SJCRH30 (cell line): Measurements from ENCODE around the gene PAK1IP1. TPM values are rescaled to one million over a fixed set of nuclear protein-coding genes. Genes with fewer than 3 reads are reported as not detected.
"Not testable (repeated sequence)": the region's sequence is repeated elsewhere in the genome, so short reads cannot be mapped to it uniquely, and the experiment has no call there.

Experiments used
- DNase-seq, 2 experiments: peaks; one replicate each; pipeline ENCODE4 v3.0.0-alpha.2; 2015 to 2020
- H3K27ac ChIP-seq: fragments of 250-450 bp; sonication (Bioruptor Pico); 2 replicates; pipeline ENCODE4 v1.5.1; 2020; ENCODE audit warnings: mild to moderate bottlenecking, moderate library complexity
- H3K27me3 ChIP-seq: fragments of 250-450 bp; sonication (Bioruptor Pico); 2 replicates; pipeline ENCODE4 v1.5.1; 2020; ENCODE audit warnings: mild to moderate bottlenecking, moderate library complexity
- H3K36me3 ChIP-seq: fragments of 250-450 bp; sonication (Bioruptor Pico); 2 replicates; pipeline ENCODE4 v1.5.1; 2020; ENCODE audit warnings: mild to moderate bottlenecking, moderate library complexity
- H3K4me1 ChIP-seq: fragments of 250-450 bp; sonication (Bioruptor Pico); 2 replicates; pipeline ENCODE4 v1.5.1; 2020; ENCODE audit warnings: mild to moderate bottlenecking, moderate library complexity
- H3K4me3 ChIP-seq: fragments of 250-450 bp; sonication (Bioruptor Pico); 2 replicates; pipeline ENCODE4 v1.5.1; 2020; ENCODE audit warnings: mild to moderate bottlenecking, moderate library complexity
- H3K9me3 ChIP-seq: fragments of 250-450 bp; sonication (Bioruptor Pico); replicated peaks from 2 replicates; pipeline ENCODE4 v1.5.1; 2020; ENCODE audit warnings: mild to moderate bottlenecking, moderate library complexity
- total RNA-seq: library from RNA; depleted of rRNA; stranded (reverse); fragments of >200 nt; shearing (Covaris generic); gene quantifications from 2 replicates; pipeline ENCODE4 v1.2.3, GENCODE V29; 2014; rRNA removed

The PAK1IP1 gene, protein sequence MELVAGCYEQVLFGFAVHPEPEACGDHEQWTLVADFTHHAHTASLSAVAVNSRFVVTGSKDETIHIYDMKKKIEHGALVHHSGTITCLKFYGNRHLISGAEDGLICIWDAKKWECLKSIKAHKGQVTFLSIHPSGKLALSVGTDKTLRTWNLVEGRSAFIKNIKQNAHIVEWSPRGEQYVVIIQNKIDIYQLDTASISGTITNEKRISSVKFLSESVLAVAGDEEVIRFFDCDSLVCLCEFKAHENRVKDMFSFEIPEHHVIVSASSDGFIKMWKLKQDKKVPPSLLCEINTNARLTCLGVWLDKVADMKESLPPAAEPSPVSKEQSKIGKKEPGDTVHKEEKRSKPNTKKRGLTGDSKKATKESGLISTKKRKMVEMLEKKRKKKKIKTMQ
- total RNA-seq, result 23.3 and 25.5 TPM in 2 replicates

DNA sequence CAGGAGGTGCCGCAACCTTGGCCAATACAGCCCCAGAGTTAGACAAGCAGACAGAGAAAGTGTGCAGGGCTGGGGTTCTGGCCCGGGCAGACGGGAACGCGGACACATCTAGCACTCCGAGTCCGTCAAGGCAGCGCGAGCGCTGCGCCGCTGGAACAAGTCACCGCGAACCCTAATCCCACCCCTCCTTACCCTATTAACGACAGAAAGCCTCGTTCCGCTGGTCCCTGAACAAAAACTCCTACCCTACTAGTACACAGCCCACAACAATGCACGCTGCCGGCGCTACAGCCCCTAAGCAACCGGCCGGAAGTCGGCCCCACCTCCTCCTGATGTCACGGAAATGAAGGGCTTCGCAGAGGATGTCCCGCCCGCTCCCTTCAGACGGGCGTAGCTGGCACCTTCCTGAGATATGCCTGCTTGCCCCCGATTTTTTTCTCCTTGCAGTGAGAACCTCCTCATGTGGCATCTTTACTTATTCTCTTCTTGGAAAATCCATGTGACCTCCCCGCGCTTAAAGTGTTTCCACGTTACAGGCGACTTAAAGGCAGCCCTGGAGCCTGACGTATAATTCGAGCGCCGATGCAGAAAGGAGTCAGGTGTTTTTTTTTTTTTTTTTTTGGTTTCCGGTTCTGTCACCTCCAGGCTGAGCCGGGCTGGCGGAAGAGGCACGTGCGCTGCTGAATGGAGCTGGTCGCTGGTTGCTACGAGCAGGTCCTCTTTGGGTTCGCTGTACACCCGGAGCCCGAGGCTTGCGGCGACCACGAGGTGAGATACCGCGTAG is at the start of gene PAK1IP1, which contains the start of gene C6orf52:
PAK1IP1 (plus strand) TSS at position 671 of the 784 bp plus-strand sequence; CDS start at position 685, 14 bp downstream.
C6orf52 (minus strand) TSS at position 315 of the 784 bp plus-strand sequence. CDS start 7,066 bp downstream, outside the sequence.
- Histone ChIP-seq H3K27me3 (no peaks in the 10 kb centered on the region), H3K4me1 (no peaks in the 10 kb centered on the region), H3K36me3 (no peaks in the 10 kb centered on the region), H3K4me3 (peak within 1 kb of the TSS; percentile 94), H3K9me3 (no peaks in the 10 kb centered on the region), H3K27ac (peak within 1 kb of the TSS; percentile 96)
- peak; percentile 85 to 90 for DNase-seq

DNA sequence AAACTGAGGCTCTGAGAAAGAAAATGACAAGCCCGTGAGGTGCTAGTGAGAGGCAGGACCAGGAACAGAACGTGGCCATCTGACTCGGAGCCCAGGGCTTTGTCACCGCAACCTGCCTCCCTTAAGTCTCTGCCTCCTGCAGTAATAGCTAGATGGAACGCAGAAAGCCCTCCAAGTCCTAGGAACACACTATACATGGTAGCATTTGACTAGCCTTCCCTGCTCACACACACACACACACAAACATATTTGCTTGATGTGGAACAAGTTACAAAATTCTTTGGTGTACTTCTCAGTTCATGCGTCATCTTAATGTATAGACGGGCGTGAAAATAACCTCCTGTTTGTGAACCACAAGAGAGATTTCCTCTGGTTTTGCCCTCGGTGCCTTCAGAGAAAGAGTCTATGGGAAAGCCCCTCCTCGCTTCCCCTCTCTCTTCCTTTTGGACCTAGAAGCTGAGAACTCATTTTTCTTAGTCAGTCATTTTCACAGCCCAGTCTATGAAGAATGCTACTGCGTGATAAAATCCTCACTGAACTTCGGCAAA is 39.2 kb upstream of the PAK1IP1 start:
- 0 out of 2 replicates have a peak, but pooled peaks cover 2% of the 10 kb centered on the region for H3K4me1 ChIP-seq
- no peak overlapping the region for H3K4me3 ChIP-seq
- H3K27ac ChIP-seq, result no peak overlapping the region
- H3K27me3 ChIP-seq, result no peaks in the 10 kb centered on the region
- DNase-seq, result no peak
- no peaks in the 10 kb centered on the region for H3K9me3 ChIP-seq
- H3K36me3 ChIP-seq, result no peaks in the 10 kb centered on the region

DNA sequence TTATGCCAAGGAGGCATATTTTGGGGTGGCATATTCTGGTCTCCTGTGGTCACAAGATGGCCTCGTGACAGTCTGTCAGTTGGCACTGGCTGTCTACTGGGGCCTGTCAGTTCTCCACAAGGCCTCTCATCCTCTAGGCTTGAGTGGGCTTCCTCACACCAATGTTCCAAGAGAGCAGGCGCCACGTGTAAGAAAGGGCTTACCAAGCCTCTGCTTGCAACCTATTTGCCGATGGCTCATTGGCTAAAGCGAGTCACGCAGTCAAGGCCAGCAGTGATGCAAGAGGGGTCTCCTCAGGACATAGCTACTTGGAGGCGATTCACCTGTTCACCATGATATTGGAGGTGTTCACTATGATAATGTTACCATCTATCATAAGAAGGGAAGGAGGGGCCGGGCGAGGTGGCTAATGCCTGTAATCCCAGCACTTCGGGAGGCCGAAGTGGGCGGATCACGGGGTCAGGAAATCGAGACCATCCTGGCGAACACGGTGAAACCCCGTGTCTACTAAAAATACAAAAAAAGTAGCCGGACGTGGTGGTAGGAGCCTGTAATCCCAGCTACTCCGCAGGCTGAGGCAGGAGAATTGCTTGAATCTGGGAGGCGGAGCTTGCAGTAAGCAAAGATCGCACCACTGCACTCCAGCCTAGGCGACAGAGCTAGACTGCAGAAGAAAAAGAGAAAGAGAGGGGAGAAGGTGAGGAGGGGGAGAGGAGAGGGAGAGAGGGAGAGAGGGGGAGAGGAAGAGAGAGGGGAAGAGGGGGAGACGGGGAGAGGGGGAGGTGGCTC is 35.7 kb upstream of the PAK1IP1 start:
- H3K27me3 ChIP-seq, result no peaks in the 10 kb centered on the region
- no peaks in the 10 kb centered on the region for H3K9me3 ChIP-seq
- 0 out of 2 replicates have a peak, but pooled peaks cover 2% of the 10 kb centered on the region for H3K4me1 ChIP-seq
- H3K36me3 ChIP-seq, result no peaks in the 10 kb centered on the region
- DNase-seq, result no peak
- H3K4me3 ChIP-seq, result no peak overlapping the region
- H3K27ac ChIP-seq, result no peak overlapping the region

DNA sequence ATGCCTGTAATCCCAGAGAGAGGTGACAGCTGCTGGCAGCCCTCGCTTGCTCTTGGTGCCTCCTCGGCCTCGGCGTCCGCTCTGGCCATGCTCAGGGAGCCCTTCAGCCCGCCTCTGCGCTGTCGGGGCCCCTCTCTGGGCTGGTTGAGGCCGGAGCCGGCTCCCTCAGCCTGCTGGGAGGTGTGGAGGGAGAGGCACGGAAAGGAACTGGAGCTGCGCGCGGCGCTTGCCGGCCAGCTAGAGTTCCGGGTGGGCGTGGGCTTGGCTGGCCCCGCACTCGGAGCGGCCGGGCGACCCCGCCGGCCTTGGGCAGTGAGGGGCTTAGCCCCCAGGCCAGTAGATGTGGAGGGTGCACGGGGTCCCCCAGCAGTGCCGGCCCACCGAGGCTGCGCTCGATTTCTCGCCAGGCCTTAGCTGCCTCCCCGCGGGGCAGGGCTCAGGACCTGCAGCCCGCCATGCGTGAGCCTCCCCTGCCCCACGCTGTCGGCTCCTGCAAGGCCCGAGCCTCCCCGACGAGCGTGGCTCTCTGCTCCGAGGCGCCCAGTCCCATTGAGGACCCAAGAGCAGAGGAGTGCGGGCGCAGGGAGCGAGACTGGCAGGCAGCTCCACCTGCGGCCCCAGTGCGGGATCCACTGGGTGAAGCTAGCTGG is 34.9 kb upstream of the PAK1IP1 start:
- Histone ChIP-seq H3K4me1 (0 out of 2 replicates have a peak, but pooled peaks cover 2% of the 10 kb centered on the region), H3K9me3 (no peaks in the 10 kb centered on the region), H3K27ac (no peak overlapping the region), H3K4me3 (no peak overlapping the region), H3K27me3 (no peaks in the 10 kb centered on the region), H3K36me3 (no peaks in the 10 kb centered on the region)
- no peak for DNase-seq

DNA sequence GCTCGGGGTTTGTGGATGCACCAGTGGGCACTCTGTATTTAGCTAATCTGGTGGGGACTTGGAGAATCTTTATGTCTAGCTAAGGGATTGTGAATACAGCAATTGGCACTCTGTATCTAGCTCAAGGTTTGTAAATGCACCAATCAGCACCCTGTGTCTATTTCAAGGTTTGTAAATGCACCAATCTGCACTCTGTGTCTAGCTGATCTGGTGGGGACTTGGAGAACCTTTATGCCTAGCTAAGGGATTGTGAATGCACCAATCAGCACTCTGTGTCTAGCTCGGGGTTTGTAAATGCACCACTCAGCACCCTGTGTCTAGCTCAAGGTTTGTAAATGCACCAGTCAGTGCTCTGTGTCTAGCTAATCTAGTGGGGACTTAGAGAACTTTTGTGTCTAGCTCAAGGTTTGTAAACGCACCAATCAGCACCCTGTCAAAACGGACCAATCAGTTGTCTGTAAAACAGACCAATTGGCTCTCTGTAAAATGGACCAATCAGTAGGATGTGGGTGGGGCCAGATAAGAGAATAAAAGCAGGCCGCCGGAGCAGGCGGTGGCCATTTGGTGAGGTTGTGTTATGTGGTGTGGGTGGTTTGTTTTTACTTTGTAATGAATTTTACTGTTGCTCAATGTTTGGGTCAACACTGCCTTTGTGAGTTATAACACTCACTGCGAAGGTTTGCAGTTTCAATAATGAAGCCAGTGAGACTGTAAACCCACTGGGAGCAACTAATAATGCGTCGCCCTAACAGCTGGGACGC is 34.2 kb upstream of the PAK1IP1 start:
- not testable (repeated sequence) for DNase-seq, H3K27me3 ChIP-seq, H3K9me3 ChIP-seq, H3K27ac ChIP-seq, H3K4me1 ChIP-seq, H3K36me3 ChIP-seq, H3K4me3 ChIP-seq

DNA sequence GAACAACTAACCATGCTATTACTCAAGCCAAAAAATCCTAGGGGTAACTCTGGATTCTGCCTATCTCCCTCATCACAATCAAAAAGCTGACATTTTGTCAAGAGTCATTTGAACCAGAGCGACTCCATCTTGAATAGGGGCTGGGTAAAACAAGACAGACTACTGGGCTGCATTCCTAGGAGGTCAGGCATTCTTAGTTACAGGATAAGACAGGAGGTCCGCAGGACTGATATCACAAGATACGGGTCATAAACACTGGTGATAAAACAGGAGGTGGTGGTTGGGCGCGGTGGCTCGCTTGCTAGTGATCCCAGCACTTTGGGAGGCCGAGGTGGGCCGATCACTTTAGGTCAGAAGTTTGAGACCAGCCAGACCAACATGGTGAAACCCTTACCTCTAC is 32.6 kb upstream of the PAK1IP1 start:
- 0 out of 2 replicates have a peak, but pooled peaks cover 2% of the 10 kb centered on the region for H3K4me1 ChIP-seq
- H3K4me3 ChIP-seq, result no peak overlapping the region
- DNase-seq, result no peak
- no peak overlapping the region for H3K27ac ChIP-seq
- H3K9me3 ChIP-seq, result no peaks in the 10 kb centered on the region
- no peaks in the 10 kb centered on the region for H3K36me3 ChIP-seq
- H3K27me3 ChIP-seq, result no peaks in the 10 kb centered on the region

DNA sequence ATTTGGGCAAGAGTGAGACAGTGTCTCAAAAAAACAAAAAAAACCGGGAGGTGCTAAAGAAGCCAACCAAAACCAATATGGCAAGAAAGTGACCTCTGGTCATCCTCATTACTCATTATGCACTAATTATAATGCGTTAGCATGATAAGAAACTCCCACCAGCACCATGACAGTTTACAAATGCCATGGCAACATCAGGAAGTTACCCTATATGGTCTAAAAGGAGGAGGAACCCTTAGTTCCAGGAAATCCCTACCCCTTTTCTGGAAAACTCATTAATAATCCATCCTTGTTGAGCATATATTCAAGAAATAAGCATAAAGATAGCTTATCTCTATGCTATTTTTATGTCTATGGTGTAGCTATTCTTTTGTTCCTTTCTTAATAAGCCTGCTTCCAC is 32.0 kb upstream of the PAK1IP1 start:
- H3K36me3 ChIP-seq, result no peaks in the 10 kb centered on the region
- no peak overlapping the region for H3K4me3 ChIP-seq
- H3K27me3 ChIP-seq, result no peaks in the 10 kb centered on the region
- H3K4me1 ChIP-seq, result 0 out of 2 replicates have a peak, but pooled peaks cover under 1% of the 10 kb centered on the region
- no peaks in the 10 kb centered on the region for H3K9me3 ChIP-seq
- H3K27ac ChIP-seq, result no peak overlapping the region
- no peak for DNase-seq

DNA sequence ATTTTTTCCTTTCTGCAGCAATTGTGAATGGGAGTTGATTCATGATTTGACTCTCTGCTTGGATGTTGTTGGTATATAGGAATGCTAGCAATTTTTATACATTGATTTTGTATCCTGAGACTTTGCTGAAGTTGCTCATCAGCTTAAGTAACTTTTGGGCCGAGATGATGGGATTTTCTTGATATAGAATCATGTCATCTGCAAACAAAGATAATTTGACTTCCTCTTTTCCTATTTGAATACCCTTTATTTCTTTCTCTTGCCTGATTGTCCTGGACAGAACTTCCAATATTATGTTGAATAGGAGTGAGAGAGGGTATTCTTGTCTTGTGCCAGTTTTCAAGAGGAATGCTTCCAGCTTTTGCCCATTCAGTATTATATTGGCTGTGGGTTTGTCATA is 29.2 kb upstream of the PAK1IP1 start:
- H3K36me3 ChIP-seq, H3K4me1 ChIP-seq, DNase-seq, H3K4me3 ChIP-seq, H3K9me3 ChIP-seq, H3K27me3 ChIP-seq, H3K27ac ChIP-seq: not testable (repeated sequence)

DNA sequence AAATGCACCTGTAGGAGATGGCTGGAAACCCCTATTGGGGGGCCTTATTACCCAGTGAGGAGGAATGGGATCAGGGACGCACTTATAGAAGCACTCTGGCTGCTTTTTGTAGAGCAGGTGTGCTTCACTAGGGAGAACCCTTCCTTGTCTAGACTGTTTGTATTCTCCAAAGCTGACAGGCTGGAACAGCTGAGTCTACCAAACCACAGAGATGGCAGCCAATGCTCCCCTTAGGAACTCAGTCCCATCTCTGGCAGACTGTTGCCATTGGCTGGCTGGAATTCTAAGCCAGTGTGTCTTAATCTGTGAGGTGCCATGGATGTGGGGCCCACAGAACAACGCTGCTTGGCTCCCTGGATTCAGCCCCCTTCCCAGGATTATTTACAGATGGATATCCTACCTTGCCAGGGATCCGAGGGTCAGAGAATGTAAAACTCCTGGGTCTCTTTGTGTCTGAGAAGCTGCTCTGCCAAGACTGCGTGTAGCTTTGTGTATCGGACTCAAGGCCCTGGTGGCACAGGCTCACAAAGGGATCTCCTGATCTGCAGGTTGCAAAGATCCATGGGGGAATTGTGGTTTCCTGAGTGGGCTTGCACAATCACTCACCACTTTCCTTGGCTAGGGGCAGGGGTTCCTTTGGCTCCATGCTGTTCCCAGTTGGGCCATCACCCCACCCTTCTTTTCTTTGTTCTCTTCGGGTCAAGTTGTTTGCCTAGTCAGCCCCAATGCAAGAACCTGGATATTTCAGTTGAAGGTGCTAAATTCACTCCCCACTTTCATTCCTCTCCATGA is 26.4 kb upstream of the PAK1IP1 start:
- Histone ChIP-seq H3K27ac (no peak overlapping the region), H3K9me3 (no peaks in the 10 kb centered on the region), H3K27me3 (no peaks in the 10 kb centered on the region), H3K36me3 (no peaks in the 10 kb centered on the region), H3K4me1 (0 out of 2 replicates have a peak, but pooled peaks cover 3% of the 10 kb centered on the region), H3K4me3 (no peak overlapping the region)
- peak; percentile 50 to 72 for DNase-seq

DNA sequence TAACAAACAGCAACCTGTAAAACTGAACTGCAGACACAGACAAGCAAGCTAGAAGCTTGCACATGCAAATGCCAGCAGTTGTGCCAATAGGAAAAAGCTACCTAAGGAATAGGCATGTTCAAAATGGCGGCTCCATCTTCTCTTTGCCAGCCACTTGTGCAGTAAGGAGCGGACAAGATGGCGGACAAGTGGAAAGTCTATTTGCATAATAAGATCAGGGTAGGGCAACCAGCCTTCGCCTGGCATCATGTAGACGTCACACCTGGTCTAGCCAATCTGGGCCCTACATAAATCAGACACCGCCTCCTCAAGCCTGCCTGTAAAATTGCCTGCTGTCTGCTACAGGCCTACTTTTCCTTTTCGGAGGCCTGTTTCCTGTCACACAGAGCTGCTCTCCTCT is 18.4 kb upstream of the PAK1IP1 start:
- Histone ChIP-seq H3K4me3 (no peak overlapping the region), H3K9me3 (no peaks in the 10 kb centered on the region), H3K27ac (no peak overlapping the region), H3K4me1 (no peaks in the 10 kb centered on the region), H3K36me3 (no peaks in the 10 kb centered on the region), H3K27me3 (no peaks in the 10 kb centered on the region)
- no peak for DNase-seq

DNA sequence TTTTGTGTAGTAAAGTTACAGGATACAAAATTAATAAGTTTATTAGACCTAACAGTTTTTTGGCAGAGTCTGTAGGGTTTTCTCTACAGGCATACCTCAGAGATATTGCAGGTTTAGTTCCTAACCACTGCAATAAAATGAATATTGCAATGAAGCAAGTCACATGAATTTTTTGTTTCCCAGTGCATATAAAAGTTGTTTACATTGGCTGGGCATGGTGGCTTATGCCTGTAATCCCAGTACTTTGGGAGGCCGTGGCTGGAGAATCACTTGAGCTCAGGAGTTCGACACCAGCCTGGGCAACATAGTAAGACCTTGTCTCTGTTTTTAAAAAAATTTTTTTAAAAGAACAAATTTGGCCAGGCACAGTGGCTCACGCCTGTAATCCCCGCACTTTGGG is 16.3 kb upstream of the PAK1IP1 start:
- Histone ChIP-seq H3K4me1 (no peaks in the 10 kb centered on the region), H3K27ac (no peak overlapping the region), H3K36me3 (no peaks in the 10 kb centered on the region), H3K4me3 (no peak overlapping the region), H3K9me3 (no peaks in the 10 kb centered on the region), H3K27me3 (no peaks in the 10 kb centered on the region)
- DNase-seq, result no peak

DNA sequence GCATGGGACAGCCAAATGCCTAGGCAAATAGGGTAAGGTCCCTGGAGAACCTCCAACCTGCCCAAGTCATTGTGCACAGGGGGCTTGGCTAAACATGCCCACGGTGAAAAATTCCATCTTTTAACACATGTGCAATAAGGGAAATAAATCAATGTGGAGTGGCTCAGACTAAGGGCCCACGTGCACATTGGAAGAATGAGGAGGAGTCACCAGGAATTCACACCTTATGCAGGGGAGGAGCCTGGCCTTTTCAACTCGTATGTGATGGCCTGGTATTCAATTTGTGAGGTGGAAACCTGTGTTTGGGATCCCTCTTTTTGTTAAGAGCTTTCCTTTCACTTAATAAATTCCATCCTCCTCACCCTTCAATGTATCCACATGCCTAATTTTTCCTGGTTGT is 13.0 kb upstream of the PAK1IP1 start:
- no peak for DNase-seq
- no peak overlapping the region for H3K27ac ChIP-seq
- H3K4me3 ChIP-seq, result no peak overlapping the region
- no peaks in the 10 kb centered on the region for H3K27me3 ChIP-seq
- H3K9me3 ChIP-seq, result no peaks in the 10 kb centered on the region
- no peaks in the 10 kb centered on the region for H3K4me1 ChIP-seq
- H3K36me3 ChIP-seq, result no peaks in the 10 kb centered on the region
